HepG2 (cell line): ENCODE data around the gene SMAP2. TPM values are rescaled to one million over a fixed set of nuclear protein-coding genes. Genes with fewer than 3 reads are reported as not detected.
A peak's percentile ranks its signal among the peaks of the same experiment; 100 is the strongest.

Source experiments
- ARNT2 ChIP-seq: sonication (generic); formaldehyde crosslinking; IDR thresholded peaks from 2 replicates; pipeline ENCODE4 v1.8.0; 2022; ENCODE audit warnings: mild to moderate bottlenecking, low read depth, missing genetic modification reagents, moderate library complexity
- ELF4 ChIP-seq: sonication (generic); formaldehyde crosslinking; IDR thresholded peaks from 2 replicates; pipeline ENCODE4 v1.5.0; 2020; ENCODE audit warnings: missing genetic modification reagents, mild to moderate bottlenecking, moderate library complexity, borderline replicate concordance
- GTF3A ChIP-seq: sonication (generic); formaldehyde crosslinking; conservative IDR thresholded peaks from 2 replicates; pipeline ENCODE4 v1.4.0; 2020; ENCODE audit warnings: mild to moderate bottlenecking, missing genetic modification reagents
- MED1 ChIP-seq: sonication (generic); formaldehyde crosslinking; IDR thresholded peaks from 2 replicates; pipeline ENCODE4 v1.4.0; 2020; ENCODE audit warnings: missing genetic modification reagents
- RAD21 ChIP-seq: fragments of 450-650 bp; formaldehyde crosslinking; IDR thresholded peaks from 2 replicates; pipeline ENCODE4 v1.5.0; 2020; ENCODE audit warnings: mild to moderate bottlenecking
- RBM22 ChIP-seq: fragments of 200-400 bp; formaldehyde crosslinking; optimal IDR thresholded peaks from 2 replicates; pipeline ENCODE3; 2017; ENCODE audit warnings: mild to moderate bottlenecking, low read length, moderate library complexity
- RELA ChIP-seq: sonication (generic); formaldehyde crosslinking; IDR thresholded peaks from 2 replicates; pipeline ENCODE4 v1.4.0; 2020; ENCODE audit warnings: missing genetic modification reagents
- RFXAP ChIP-seq: sonication (generic); formaldehyde crosslinking; IDR thresholded peaks from 2 replicates; pipeline ENCODE4 v1.4.0; 2020; ENCODE audit warnings: missing genetic modification reagents, borderline replicate concordance
- SMYD3 ChIP-seq: sonication (generic); formaldehyde crosslinking; IDR thresholded peaks from 2 replicates; pipeline ENCODE4 v1.8.1; 2023; ENCODE audit warnings: mild to moderate bottlenecking, missing genetic modification reagents
- TMF1 ChIP-seq: sonication (generic); formaldehyde crosslinking; IDR thresholded peaks from 2 replicates; pipeline ENCODE4 v1.8.1; 2022; ENCODE audit warnings: low read depth, missing genetic modification reagents
- ZNF607 ChIP-seq: sonication (generic); formaldehyde crosslinking; IDR thresholded peaks from 2 replicates; pipeline ENCODE4 v1.5.1; 2020; ENCODE audit warnings: missing genetic modification reagents, mild to moderate bottlenecking, borderline replicate concordance
- ZNF629 ChIP-seq: sonication (generic); formaldehyde crosslinking; conservative IDR thresholded peaks from 2 replicates; pipeline ENCODE4 v1.5.0; 2020; ENCODE audit warnings: missing genetic modification reagents
- ZNF652 ChIP-seq: IDR thresholded peaks from 2 replicates; pipeline ENCODE4 v1.6.1; 2016; ENCODE audit warnings: low read depth, borderline replicate concordance
- ZNF768 ChIP-seq: sonication (generic); formaldehyde crosslinking; IDR thresholded peaks from 2 replicates; pipeline ENCODE4 v1.4.0; 2020; ENCODE audit warnings: missing genetic modification reagents
- ZNF883 ChIP-seq: sonication (generic); formaldehyde crosslinking; IDR thresholded peaks from 2 replicates; pipeline ENCODE4 v1.5.1; 2020; ENCODE audit warnings: mild to moderate bottlenecking, missing genetic modification reagents; ENCODE audit errors: not compliant biosample characterization
- polyA plus RNA-seq, 8 experiments: library from polyadenylated mRNA; depleted of rRNA in 3 of 8; stranded (reverse) in 7 of 8; unstranded in 1 of 8; fragments of >200 nt; fragmentation: Illumina TruSeq in 4 of 8; extraction: Trizol in 4 of 8; gene quantifications; 2 replicates each; pipeline versions ENCODE4 v1.2.1 to v1.2.3, GENCODE V29; 2011 to 2016; ENCODE audit warnings: low read depth in 4 of 8, missing spikeins in 1 of 8, mixed read lengths in 1 of 8; ENCODE audit not compliant: insufficient read depth in 1 of 8
- total RNA-seq, 5 experiments: library from RNA; depleted of rRNA; stranded (reverse); fragments of >200 nt; fragmentation: Illumina TruSeq; extraction: Trizol; gene quantifications; 2 replicates each; pipeline ENCODE4 v1.2.3, GENCODE V29; 2016; ENCODE audit warnings: low read depth in 1 of 5
- TF ChIP-seq, protein P1 (sequence below): sonication (generic); formaldehyde crosslinking; IDR thresholded peaks from 2 replicates; pipeline ENCODE4 v1.5.0; 2020; ENCODE audit warnings: missing genetic modification reagents
- TF ChIP-seq, protein P2 (sequence below): sonication (generic); formaldehyde crosslinking; conservative IDR thresholded peaks from 2 replicates; pipeline ENCODE4 v1.4.0; 2020; ENCODE audit warnings: mild to moderate bottlenecking, missing genetic modification reagents, moderate library complexity
- TF ChIP-seq, protein P3 (sequence below): sonication (generic); formaldehyde crosslinking; IDR thresholded peaks from 2 replicates; pipeline ENCODE4 v1.9.0; 2021; ENCODE audit warnings: mild to moderate bottlenecking, missing genetic modification reagents

SMAP2 gene
- total and polyA plus RNA-seq, 2 of the 13 experiments (the other 11 are each of a cell fraction or from before 2014, with no cell fraction given): 19.0 to 22.3 TPM

DNA sequence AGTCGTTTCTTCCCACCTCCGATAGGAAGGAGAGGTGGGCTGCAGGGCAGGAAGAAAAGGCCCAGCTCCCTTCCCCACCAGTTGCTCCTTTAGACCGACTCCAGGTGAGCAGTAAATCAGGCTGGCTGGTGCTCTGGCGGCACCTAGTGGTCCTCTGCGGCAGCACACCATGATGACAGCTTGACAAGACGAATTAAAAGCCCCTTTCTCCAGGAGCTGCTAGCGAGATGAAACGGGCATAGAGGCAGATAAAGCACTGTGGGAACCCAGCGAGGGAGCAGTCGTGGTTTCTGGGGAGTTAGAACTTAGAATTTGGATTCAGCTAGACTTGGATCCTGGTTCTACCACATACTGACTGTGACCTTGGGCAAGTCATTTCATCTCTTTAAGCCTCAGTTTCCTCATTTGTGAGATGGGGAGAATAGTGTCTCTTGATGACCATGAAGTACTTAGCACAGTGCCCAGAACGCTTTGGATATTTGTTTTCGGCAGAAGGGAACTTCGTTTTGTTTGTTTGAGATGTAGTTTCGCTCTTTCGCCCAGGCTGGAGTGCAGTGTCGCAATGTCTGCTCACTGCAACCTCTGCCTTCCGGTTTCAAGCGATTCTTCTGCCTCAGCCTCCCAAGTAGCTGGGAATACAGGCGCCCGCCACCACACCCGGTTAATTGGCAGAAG, 34.6 kb upstream of the SMAP2 start (continued):
- TF ChIP-seq ZNF883 (CRISPR knock-in tag) (peak; percentile 48), ZNF629 (CRISPR knock-in tag) (peak; percentile 60), ELF4 (CRISPR knock-in tag) (no peak), MED1 (CRISPR knock-in tag) (peak; percentile 9; the same call in 1 of the 2 replicates), ZNF768 (CRISPR knock-in tag) (0 out of 2 replicates have a peak, but pooled peaks have one; percentile 29), SMYD3 (CRISPR knock-in tag) (no peak), RAD21 (peak; percentile 94), ZNF607 (CRISPR knock-in tag) (no peak), RFXAP (CRISPR knock-in tag) (peak; percentile 70; the same call in 1 of the 2 replicates), RBM22 (no peak), GTF3A (CRISPR knock-in tag) (0 out of 2 replicates have a peak, but pooled peaks have one; percentile 63), TMF1 (CRISPR knock-in tag) (no peak), ZNF652 (CRISPR knock-in tag) (no peak), RELA (CRISPR knock-in tag) (no peak), ARNT2 (CRISPR knock-in tag) (no peak)
- TF ChIP-seq, protein P1, sequence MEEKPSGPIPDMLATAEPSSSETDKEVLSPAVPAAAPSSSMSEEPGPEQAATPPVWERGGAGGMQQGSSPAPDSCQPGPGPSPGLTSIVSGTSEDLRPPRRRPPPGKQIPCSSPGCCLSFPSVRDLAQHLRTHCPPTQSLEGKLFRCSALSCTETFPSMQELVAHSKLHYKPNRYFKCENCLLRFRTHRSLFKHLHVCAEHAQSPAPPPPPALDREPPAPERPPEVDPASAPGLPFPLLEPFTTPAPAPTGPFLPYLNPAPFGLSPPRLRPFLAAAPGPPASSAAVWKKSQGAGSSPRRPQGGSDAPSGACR (CRISPR knock-in tag): 0 out of 2 replicates have a peak, but pooled peaks have one; percentile 24
- TF ChIP-seq, protein P2, sequence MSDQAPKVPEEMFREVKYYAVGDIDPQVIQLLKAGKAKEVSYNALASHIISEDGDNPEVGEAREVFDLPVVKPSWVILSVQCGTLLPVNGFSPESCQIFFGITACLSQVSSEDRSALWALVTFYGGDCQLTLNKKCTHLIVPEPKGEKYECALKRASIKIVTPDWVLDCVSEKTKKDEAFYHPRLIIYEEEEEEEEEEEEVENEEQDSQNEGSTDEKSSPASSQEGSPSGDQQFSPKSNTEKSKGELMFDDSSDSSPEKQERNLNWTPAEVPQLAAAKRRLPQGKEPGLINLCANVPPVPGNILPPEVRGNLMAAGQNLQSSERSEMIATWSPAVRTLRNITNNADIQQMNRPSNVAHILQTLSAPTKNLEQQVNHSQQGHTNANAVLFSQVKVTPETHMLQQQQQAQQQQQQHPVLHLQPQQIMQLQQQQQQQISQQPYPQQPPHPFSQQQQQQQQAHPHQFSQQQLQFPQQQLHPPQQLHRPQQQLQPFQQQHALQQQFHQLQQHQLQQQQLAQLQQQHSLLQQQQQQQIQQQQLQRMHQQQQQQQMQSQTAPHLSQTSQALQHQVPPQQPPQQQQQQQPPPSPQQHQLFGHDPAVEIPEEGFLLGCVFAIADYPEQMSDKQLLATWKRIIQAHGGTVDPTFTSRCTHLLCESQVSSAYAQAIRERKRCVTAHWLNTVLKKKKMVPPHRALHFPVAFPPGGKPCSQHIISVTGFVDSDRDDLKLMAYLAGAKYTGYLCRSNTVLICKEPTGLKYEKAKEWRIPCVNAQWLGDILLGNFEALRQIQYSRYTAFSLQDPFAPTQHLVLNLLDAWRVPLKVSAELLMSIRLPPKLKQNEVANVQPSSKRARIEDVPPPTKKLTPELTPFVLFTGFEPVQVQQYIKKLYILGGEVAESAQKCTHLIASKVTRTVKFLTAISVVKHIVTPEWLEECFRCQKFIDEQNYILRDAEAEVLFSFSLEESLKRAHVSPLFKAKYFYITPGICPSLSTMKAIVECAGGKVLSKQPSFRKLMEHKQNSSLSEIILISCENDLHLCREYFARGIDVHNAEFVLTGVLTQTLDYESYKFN: 0 out of 2 replicates have a peak, but pooled peaks have one; percentile 35
- TF ChIP-seq, protein P3, sequence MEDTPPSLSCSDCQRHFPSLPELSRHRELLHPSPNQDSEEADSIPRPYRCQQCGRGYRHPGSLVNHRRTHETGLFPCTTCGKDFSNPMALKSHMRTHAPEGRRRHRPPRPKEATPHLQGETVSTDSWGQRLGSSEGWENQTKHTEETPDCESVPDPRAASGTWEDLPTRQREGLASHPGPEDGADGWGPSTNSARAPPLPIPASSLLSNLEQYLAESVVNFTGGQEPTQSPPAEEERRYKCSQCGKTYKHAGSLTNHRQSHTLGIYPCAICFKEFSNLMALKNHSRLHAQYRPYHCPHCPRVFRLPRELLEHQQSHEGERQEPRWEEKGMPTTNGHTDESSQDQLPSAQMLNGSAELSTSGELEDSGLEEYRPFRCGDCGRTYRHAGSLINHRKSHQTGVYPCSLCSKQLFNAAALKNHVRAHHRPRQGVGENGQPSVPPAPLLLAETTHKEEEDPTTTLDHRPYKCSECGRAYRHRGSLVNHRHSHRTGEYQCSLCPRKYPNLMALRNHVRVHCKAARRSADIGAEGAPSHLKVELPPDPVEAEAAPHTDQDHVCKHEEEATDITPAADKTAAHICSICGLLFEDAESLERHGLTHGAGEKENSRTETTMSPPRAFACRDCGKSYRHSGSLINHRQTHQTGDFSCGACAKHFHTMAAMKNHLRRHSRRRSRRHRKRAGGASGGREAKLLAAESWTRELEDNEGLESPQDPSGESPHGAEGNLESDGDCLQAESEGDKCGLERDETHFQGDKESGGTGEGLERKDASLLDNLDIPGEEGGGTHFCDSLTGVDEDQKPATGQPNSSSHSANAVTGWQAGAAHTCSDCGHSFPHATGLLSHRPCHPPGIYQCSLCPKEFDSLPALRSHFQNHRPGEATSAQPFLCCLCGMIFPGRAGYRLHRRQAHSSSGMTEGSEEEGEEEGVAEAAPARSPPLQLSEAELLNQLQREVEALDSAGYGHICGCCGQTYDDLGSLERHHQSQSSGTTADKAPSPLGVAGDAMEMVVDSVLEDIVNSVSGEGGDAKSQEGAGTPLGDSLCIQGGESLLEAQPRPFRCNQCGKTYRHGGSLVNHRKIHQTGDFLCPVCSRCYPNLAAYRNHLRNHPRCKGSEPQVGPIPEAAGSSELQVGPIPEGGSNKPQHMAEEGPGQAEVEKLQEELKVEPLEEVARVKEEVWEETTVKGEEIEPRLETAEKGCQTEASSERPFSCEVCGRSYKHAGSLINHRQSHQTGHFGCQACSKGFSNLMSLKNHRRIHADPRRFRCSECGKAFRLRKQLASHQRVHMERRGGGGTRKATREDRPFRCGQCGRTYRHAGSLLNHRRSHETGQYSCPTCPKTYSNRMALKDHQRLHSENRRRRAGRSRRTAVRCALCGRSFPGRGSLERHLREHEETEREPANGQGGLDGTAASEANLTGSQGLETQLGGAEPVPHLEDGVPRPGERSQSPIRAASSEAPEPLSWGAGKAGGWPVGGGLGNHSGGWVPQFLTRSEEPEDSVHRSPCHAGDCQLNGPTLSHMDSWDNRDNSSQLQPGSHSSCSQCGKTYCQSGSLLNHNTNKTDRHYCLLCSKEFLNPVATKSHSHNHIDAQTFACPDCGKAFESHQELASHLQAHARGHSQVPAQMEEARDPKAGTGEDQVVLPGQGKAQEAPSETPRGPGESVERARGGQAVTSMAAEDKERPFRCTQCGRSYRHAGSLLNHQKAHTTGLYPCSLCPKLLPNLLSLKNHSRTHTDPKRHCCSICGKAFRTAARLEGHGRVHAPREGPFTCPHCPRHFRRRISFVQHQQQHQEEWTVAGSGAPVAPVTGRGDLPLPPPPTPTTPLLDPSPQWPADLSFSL (CRISPR knock-in tag): no peak
